DOHH2 (cell line): Measurements from ENCODE around the gene PLCD1.

ENCODE experiments used
- H3F3A ChIP-seq: fragments of 200-600 bp; sonication (generic), shearing (Covaris generic); 2 replicates; pipeline ENCODE4 v1.6.0; 2016; ENCODE audit warnings: antibody characterized with exemption, mild to moderate bottlenecking; ENCODE audit not compliant: control insufficient read depth, insufficient read depth
- H3K27ac ChIP-seq: fragments of 200-600 bp; sonication (generic); 2 replicates; pipeline ENCODE4 v1.5.1; 2014; ENCODE audit warnings: low read depth, mild to moderate bottlenecking, low read length, moderate library complexity
- H3K27me3 ChIP-seq: fragments of 200-600 bp; sonication (generic); 2 replicates; pipeline ENCODE4 v1.6.1; 2014; ENCODE audit warnings: mild to moderate bottlenecking, low read length, mixed read lengths; ENCODE audit not compliant: control insufficient read depth
- H3K36me3 ChIP-seq: fragments of 200-600 bp; sonication (generic); 2 replicates; pipeline ENCODE4 v1.6.1; 2014; ENCODE audit warnings: mild to moderate bottlenecking, low read length, moderate library complexity, mixed read lengths; ENCODE audit not compliant: control insufficient read depth
- H3K4me1 ChIP-seq: fragments of 200-600 bp; sonication (generic); 2 replicates; pipeline ENCODE4 v1.6.1; 2014; ENCODE audit warnings: mild to moderate bottlenecking, low read length, mixed read lengths; ENCODE audit not compliant: control insufficient read depth
- H3K4me2 ChIP-seq: fragments of 200-600 bp; sonication (generic); 2 replicates; pipeline ENCODE4 v1.6.0; 2014; ENCODE audit warnings: mild to moderate bottlenecking, low read length, moderate library complexity
- H3K4me3 ChIP-seq: fragments of 200-600 bp; sonication (generic); 2 replicates; pipeline ENCODE4 v1.5.1; 2014; ENCODE audit warnings: mild to moderate bottlenecking, low read length, mixed read lengths
- H3K79me2 ChIP-seq: fragments of 200-600 bp; sonication (generic); 2 replicates; pipeline ENCODE4 v1.6.1; 2014; ENCODE audit warnings: mild to moderate bottlenecking, low read length, mixed read lengths; ENCODE audit not compliant: control insufficient read depth
- H3K9me2 ChIP-seq: fragments of 200-600 bp; sonication (generic); replicated peaks from 2 replicates; pipeline ENCODE4 v1.6.1; 2014; ENCODE audit warnings: mild to moderate bottlenecking, low read length, mixed read lengths; ENCODE audit not compliant: control insufficient read depth
- H3K9me3 ChIP-seq: fragments of 200-600 bp; sonication (generic); 2 replicates; pipeline ENCODE4 v1.6.1; 2014; ENCODE audit warnings: antibody characterized with exemption, low read length, mixed read lengths; ENCODE audit not compliant: control insufficient read depth, insufficient read depth
- H4K20me1 ChIP-seq: fragments of 200-600 bp; sonication (generic); 2 replicates; pipeline ENCODE4 v1.6.0; 2014; ENCODE audit warnings: low read depth, mild to moderate bottlenecking, antibody characterized with exemption, low read length, moderate library complexity; ENCODE audit not compliant: control insufficient read depth, insufficient read depth
- EZH2phosphoT487 ChIP-seq: fragments of 200-600 bp; sonication (generic); IDR thresholded peaks from 2 replicates; pipeline ENCODE4 v1.6.1; 2017; ENCODE audit warnings: borderline replicate concordance, mild to moderate bottlenecking, antibody characterized with exemption, low read length, moderate library complexity, mixed read lengths
- TF ChIP-seq, protein P1 (sequence below): fragments of 200-600 bp; sonication (generic); IDR thresholded peaks from one replicate; pipeline ENCODE4 v1.5.1; 2014; ENCODE audit warnings: antibody characterized with exemption, mild to moderate bottlenecking, low read depth, low read length; ENCODE audit not compliant: poor library complexity, severe bottlenecking

The PLCD1 gene

DNA sequence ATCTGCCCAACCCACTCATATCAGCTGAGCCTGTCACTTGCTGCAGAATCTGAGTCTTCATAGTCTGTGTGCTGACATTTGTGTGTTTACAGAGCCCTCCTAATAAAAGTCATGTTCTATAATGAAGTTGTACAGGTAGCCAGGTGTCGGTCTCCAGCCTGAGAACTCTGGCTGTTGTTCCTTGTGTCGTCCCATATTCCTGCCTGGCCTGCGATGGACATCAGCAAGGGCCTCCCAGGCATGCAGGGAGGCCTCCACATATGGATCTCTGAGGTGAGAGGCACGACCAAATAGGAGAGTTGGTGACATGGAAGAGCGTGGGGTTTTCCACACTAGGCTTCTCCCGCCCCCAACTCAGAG lies 36.0 kb downstream of the PLCD1 start:
- no peaks in the 10 kb centered on the region; the same call in 1 of the 2 replicates for H3F3A ChIP-seq
- H3K4me1 ChIP-seq: peaks cover 27% of the 10 kb centered on the region
- peak overlapping the region; percentile 82 for H3K4me2 ChIP-seq
- H3K79me2 ChIP-seq: peaks cover 11% of the 10 kb centered on the region
- H3K4me3 ChIP-seq: peak overlapping the region; percentile 86
- no peaks in the 10 kb centered on the region for H3K9me2 ChIP-seq
- no peaks in the 10 kb centered on the region for H3K27me3 ChIP-seq
- H3K9me3 ChIP-seq: no peaks in the 10 kb centered on the region
- H3K27ac ChIP-seq: no peak overlapping the region
- H3K36me3 ChIP-seq: peaks cover 26% of the 10 kb centered on the region
- H4K20me1 ChIP-seq: no peaks in the 10 kb centered on the region
- TF ChIP-seq, protein P1, sequence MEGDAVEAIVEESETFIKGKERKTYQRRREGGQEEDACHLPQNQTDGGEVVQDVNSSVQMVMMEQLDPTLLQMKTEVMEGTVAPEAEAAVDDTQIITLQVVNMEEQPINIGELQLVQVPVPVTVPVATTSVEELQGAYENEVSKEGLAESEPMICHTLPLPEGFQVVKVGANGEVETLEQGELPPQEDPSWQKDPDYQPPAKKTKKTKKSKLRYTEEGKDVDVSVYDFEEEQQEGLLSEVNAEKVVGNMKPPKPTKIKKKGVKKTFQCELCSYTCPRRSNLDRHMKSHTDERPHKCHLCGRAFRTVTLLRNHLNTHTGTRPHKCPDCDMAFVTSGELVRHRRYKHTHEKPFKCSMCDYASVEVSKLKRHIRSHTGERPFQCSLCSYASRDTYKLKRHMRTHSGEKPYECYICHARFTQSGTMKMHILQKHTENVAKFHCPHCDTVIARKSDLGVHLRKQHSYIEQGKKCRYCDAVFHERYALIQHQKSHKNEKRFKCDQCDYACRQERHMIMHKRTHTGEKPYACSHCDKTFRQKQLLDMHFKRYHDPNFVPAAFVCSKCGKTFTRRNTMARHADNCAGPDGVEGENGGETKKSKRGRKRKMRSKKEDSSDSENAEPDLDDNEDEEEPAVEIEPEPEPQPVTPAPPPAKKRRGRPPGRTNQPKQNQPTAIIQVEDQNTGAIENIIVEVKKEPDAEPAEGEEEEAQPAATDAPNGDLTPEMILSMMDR: no peak
- TF ChIP-seq EZH2phosphoT487: no peak

DNA sequence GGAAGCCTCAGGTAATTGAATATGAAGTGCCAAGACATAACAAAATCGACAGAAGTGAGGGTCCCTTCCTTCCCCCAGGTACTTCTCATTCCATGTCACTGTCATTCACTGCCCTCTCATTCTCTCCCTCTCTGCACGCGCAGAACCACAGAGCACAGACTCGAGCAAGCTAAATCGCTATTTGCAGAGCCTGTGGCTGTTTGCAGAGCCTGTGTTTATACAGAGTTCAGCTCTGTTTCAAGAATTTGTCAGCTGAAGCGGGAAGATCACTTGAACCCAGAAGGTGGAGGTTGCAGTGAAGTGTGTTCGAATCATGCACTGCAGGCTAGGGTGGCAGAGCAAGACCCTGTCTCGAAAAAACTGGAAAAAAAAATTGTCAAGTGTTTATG lies 36.4 kb downstream of the PLCD1 start:
- Histone ChIP-seq H3K9me2 (no peaks in the 10 kb centered on the region), H3K27me3 (no peaks in the 10 kb centered on the region), H3K79me2 (peaks cover 11% of the 10 kb centered on the region), H3K36me3 (peaks cover 23% of the 10 kb centered on the region), H3K27ac (no peak overlapping the region), H4K20me1 (no peaks in the 10 kb centered on the region), H3F3A (no peaks in the 10 kb centered on the region; the same call in 1 of the 2 replicates), H3K4me1 (peaks cover 23% of the 10 kb centered on the region), H3K9me3 (no peaks in the 10 kb centered on the region), H3K4me2 (peak overlapping the region; percentile 82), H3K4me3 (peak overlapping the region; percentile 86; the same call in 1 of the 2 replicates)
- TF ChIP-seq, protein P1: no peak
- no peak for TF ChIP-seq EZH2phosphoT487

DNA sequence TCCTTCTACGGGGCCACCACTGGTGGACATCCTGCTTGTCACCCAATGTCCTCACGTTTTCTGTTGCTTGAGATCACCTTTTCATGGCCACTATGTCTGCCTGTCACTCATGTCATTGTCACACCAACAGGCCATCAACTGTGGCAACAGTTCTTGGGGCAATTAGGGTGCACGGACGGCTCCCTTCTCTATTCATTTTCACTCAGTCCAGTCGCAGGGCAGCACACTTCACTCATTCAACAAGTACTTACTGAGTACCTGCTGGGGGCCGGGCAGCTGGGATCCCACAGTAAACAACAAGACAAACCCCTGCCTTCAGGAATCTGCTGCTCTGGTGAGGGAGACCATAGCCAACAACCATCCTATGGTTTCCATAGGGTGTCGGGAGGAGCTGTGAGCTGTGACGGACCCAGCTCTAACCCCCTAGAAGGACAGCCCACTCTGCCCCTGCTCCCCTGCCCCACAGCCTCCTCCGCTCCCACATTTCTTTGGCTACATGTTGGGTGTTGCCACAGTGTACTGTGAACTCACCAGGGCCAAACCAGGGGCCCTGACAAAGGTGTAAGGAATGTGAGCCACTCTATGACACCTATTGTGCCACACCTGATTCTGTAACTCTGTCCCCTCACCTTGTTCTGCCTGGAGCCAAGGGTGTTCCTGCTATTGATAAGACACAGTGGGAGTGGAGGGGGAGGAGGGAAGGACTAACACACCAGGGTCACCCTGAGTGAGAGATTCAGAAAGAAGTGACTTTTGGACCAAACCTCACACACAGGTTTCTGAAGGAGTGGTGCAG lies 37.0 kb downstream of the PLCD1 start:
- no peak overlapping the region for H3K4me2 ChIP-seq
- no peak for TF ChIP-seq EZH2phosphoT487
- TF ChIP-seq, protein P1: no peak
- H3K4me1 ChIP-seq: peaks cover 23% of the 10 kb centered on the region
- no peaks in the 10 kb centered on the region; the same call in 1 of the 2 replicates for H3F3A ChIP-seq
- H3K79me2 ChIP-seq: peaks cover 11% of the 10 kb centered on the region
- peaks cover 18% of the 10 kb centered on the region for H3K36me3 ChIP-seq
- no peaks in the 10 kb centered on the region for H3K9me2 ChIP-seq
- H3K9me3 ChIP-seq: no peaks in the 10 kb centered on the region
- no peaks in the 10 kb centered on the region for H4K20me1 ChIP-seq
- no peak overlapping the region for H3K4me3 ChIP-seq
- no peaks in the 10 kb centered on the region for H3K27me3 ChIP-seq
- no peak overlapping the region for H3K27ac ChIP-seq
